HG03039 (cell line): ENCODE data around the gene TIMM29.

Source experiments
- ATAC-seq: cut with Tn5 transposase; IDR thresholded peaks from one replicate; pipeline ENCODE4 v1.9.1; 2021; ENCODE audit warnings: mild to moderate bottlenecking, moderate library complexity; ENCODE audit not compliant: unreplicated experiment

Gene TIMM29

DNA sequence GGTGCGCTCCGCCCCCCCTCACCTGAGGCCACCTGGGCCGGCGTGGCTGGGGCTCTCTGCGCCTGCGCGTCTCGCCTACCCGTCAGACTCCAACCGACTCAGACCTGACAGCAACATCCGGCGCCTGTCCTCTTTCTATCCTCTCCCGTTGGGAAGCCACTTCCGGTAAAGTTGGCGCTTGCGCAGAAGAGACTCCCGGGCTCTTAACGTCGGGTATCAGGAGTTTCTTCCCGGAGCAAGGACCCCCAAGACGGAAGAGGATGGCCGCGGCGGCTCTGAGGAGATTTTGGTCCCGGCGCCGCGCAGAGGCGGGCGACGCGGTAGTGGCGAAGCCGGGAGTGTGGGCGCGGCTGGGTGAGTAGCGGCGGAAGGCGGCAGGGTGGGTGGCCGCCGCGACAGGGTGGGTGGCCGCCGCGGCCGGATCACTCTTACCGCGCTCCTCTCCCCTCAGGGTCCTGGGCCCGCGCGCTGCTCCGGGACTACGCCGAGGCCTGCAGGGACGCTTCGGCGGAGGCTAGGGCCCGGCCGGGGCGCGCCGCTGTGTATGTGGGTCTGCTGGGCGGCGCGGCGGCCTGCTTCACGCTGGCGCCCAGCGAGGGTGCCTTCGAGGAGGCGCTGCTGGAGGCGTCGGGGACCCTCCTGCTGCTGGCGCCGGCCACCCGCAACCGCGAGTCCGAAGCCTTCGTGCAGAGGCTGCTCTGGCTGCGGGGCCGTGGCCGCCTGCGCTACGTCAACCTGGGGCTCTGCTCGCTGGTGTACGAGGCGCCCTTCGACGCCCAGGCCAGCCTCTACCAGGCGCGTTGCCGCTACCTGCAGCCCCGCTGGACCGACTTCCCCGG lies at the start of gene TIMM29, which contains the start of gene YIPF2:
TSS of gene TIMM29 (plus strand) at position 249 of the 839 bp plus-strand sequence. CDS start at position 261, 12 bp downstream.
TSS of gene YIPF2 (minus strand) at position 77 of the 839 bp plus-strand sequence. CDS start 229 bp downstream, outside the sequence.
- peak; percentile 78 for ATAC-seq

DNA sequence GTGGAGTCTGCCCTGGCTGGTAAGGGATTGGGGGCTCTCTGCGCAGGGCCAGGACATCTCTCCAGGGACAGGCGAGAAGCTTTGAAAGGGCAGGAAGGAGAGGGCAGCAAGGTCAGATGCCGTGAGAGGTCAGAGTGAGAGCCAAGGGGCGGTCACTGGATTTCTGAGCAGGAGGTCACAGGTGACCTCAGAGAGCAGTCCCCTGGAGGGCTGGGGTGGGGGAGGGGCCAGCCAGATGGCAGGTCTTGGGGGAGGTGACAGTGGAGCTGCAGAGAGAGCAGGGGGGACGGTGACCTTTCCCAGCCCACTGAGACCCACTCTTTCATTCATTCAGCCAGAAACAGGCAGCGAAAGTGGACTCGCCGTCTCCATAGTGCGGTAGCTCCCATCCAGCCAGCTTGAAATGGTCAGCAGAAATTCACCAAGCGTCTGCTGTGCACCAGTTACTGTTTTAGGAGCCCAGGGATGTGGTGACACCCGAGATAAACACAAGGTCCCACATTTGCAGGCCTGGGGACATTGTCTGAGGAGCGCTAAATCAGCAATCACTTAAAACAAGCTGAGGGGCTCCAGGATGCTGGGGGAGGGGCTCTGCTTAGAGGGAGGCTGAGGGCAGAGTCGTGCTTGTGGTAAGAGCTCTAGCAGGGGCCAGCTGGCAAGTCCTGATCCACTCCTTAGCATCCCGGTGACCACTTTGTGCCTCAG lies 47.1 kb upstream of the TIMM29 start:
- ATAC-seq: no peak

DNA sequence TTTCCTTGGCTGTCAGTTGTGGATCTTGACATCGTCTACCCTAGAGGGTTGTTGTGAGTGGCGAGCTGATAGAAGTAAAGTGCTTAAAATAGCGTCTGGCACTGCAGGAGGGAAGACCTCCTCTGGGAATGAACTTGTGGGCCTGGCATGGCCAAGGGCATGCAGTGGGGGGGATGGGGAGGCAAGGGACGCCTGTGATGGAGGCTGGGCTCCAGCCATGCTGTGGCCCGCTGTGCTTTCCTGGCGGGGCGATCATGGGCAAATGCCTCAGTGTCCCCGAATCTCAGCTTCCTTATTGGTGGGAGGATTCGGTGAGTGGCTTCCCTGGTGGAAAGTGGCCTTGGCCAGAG lies 46.5 kb upstream of the TIMM29 start:
- ATAC-seq: no peak

DNA sequence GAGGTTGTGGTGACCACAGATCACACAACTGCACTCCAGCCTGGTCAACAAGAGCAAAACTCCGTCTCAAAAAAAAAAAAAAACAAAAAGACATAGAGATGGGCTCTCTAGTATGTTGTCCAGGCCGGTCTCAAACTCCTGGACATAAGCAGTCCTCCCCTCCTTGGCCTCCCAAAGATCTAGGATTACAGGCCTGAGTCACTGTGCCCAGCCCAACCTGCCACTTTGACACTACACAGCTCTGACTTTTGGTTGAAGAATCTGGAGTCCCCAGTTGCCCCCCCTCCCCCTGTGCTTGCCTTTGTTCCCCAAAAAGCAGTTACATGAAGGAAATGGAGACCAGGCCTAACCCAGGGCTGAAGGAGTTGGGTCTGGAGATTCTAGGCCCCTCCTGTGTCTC lies 44.3 kb upstream of the TIMM29 start:
- no peak for ATAC-seq

DNA sequence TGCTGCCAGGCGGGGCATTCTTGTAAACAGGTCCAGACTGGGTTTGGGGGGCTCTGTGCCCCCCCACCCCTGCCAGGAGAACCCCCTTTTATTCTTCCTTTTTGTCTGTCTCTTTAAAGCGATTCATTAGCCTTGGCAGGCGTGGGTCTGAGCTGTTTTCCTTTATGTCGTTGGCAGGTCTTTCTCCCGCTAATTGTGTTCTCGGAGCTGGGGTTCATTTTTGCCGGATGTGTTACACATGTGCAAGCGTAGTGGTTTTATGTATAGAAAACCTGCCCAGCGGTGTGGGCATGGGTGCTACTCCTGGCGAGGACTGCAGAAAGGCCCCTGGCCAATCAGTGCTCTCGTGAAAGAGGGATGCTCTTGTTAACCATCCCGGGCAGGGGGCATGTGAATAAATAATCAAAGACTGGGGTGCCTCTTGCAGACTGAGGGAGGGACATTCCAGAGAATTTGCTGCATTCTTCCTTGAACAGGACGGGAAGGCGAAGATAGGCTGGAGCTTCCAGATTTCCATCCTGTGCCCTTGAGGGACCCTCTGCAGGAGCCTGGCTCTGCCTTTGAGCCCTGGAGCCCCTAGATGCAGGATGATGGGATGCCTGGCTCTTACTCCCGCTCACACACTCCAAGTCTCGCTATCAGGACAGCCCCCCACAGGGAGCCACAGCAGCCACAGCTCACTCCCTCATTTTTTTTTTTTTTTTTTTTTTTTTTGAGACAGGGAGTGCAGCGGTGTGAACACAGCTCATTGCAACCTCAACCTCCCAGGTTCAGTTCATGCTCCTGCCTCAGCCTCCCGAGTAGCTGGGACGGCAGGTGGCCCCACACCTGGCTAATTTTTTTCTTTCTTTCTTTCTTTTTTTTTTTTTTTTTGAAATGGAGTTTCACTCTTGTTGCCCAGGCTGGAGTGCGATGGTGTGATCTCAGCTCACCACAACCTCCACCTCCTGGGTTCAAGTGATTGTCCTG lies 43.1 kb upstream of the TIMM29 start:
- no peak for ATAC-seq

DNA sequence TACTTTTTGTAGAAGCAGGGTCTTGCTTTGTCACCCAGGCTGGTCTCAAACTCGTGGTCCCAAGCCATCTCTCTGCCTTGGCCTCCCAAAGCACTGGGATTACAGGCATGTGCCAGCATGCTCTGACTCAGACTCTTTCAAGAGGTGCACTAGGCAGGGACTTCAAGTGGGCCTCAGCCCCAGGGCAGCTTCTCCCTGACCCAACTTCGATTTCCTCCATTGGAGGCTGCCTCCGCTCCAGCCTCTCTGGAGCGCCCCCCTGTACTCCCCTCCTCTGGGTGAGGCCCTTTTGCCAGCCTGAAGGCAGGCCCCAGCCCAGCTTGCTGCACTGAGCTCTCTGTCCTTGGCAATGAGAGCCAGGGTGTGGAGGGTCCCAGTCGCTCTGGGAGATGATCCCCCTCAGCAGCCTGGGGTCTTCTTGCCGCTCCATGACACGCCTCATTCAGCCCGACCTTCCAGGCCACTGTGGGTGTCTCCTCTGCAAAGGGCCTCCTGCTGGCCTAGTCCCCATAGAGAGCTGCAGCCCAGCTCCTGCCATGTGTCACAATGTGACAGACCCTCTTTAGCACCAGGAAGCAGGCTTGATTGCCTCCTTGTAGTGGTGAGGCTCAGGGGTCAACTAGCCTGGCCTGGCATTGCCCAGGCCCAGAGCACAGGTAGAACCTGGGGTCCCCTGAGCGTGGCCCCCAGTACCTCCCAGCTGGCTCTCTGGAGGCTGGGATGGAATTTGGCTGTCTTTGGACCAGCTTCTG lies 40.8 kb upstream of the TIMM29 start:
- ATAC-seq: no peak

DNA sequence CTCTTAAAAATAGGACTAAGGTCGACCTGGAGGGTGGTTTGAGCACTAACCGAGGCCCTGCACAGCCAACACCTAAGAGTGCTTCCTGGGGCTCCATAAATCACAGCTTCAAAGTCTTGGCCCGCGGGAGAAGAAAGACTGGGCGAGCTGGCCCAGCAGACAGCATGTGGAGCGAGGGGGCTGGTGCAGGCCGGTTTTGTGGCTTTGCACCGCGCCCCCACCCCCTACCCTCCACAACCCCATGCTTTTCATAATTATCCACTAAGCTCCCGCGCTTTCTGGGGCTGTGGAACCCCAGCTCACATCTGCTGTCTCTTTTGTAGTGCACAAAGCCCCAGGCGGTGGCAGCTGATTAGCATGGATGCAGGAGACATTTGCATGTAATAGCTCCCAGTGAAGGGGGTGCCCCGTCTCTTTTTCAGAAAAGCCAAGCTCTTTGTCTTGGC lies 40.2 kb upstream of the TIMM29 start:
- ATAC-seq: no peak

DNA sequence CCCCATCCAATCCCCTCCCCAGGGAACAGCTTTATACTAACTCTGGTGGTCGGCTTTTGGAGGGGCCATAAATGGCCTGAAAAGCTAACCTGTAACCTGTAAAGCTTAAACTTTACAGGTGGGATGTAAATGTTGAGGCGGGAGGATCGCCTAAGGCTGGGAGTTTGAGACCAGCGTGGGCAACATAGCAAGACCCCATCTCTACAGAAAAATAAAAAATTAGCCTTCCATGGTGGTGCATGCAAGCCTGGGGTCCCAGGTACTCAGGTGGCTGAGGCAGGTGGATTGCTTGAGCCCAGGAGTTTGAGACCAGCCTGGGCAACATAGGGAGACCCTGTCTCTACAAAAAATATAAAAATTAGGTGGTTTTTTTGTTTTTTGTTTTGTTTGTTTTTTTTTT lies 38.7 kb upstream of the TIMM29 start:
- no peak for ATAC-seq

DNA sequence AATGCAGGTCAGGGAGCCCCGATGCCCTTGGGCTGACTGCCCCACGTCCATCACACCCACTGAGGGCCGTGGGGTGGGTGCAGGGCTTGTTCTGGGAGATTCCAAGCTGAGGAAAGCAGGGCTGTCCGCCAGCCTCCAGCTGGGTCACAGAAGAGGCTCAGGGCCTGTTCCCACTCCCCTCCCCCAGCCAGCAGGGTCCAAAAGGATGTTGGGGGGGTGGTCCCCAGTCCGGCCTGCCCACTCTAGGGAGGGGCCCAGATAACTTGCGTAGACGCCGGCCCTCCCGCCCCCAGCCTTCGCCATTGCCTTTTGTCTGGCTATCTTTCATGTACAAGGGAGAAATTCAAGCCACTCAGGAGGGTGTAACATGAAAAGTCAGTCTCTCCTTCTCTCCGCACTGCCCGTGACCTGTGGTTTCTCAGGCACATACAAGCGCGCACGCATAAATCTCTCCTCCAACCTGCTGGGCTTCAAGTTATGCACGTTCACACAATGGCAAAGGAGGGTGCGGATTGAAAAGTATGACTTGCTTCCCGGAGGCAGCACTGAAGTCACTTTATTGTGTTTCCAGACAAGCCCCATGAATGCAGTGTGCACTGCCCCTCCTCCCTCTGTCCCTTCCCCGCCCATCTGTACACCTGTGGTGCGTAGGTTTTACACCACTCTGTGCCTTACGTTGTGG lies 37.1 kb upstream of the TIMM29 start:
- ATAC-seq: no peak

DNA sequence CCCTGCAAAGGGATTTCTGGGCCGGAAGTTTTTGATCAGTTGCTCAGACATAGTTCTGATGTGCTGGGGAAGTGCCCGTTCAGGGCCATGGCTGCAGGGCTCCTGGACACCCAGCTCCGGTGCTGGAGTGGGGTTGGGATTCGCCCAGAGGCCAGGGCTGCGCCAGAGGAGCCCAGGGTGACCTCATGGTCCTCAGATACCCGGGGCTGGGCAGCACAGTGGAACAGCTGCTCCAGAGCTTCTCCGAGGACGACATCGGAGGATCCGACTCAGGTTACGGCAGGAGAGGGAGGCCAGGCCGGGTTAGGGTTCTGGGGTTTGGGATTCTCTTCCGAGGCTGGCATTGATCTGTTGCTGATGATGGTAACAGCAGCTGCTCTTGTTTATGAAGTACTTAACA lies 36.4 kb upstream of the TIMM29 start:
- no peak for ATAC-seq

DNA sequence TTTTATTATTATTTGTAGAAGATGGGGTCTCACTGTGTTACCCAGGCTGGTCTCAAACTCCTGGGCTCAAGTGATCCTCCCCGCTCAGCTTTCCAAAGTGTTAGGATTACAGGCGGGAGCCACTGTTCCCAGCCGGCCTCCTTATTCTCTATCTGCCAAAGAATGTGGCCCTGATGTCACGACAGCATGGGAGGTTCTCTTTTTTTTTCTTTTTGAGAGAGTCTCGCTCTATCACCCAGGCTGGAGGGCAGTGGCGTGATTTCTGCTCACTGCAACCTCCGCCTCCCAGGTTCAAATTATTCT lies 33.7 kb upstream of the TIMM29 start:
- no peak for ATAC-seq

DNA sequence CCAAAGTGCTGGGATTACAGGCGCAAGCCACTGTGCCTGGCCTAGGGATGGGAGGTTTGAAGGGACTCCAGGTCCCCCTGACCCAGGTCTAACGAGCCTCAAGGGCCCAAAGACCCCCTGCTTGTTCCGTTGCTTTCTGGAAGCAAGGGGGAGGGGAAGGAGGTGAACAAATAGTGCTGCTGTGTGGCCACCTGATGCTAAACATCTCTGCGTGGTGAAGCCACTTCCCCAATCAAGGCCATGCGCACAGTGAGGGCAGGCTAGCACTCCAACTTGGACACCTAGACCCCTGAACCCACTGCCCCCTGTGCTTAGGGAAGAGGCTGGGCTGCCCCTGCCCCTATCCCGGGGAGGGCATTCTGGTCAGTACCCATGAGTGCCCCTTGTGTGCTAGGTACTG lies 33.2 kb upstream of the TIMM29 start:
- no peak for ATAC-seq

DNA sequence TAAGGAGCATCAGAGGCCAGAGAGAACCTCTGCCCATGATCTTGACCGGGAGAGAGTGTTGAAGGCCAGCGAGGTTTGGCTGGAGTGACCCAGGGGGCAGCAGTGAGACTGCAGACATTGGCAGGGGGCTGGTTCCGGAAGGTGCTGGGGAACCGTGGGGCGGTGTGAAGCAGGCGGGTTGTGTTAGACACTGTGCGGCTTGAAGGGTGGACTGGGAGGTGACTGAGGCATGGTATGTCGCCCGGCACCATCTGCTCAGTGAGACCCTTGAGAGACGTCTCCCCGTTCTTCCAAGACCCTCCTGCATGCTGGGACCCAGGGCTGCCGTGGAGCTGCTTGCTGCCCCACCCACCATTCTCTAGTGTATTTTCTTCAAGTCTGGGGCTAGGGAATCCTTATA lies 32.7 kb upstream of the TIMM29 start:
- no peak for ATAC-seq

DNA sequence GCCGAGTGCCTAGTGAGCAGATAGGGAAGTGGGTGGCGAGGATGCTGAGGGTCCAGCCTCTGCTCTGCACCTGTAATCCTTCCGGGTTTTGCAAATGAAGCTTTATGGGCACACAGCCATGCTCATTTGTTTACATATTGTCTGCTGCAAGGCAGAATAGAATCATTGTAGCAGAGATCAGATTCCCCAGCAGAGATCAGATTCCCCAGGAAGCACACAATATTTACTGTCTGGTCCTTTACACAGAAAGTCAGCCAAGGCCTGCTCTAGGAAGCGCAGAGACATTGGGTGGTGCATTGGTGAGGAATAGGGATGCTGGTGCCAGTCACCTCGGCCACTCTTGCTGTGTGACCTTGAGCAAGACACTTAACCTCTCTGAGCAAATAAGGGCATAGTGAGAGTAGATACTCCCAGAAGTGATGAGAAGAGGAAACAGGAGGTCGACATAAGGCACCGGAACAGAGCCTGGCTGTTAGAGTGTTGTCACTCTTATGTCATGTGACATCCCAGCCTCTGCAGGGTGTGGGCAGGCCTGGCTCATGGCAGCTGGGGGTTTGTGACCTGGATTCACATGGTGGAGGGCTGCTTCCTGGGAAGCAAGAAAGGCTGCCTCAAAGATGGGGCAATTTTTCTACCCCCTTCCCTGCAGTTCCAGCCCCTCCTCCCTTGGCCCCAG lies 31.6 kb upstream of the TIMM29 start:
- no peak for ATAC-seq

DNA sequence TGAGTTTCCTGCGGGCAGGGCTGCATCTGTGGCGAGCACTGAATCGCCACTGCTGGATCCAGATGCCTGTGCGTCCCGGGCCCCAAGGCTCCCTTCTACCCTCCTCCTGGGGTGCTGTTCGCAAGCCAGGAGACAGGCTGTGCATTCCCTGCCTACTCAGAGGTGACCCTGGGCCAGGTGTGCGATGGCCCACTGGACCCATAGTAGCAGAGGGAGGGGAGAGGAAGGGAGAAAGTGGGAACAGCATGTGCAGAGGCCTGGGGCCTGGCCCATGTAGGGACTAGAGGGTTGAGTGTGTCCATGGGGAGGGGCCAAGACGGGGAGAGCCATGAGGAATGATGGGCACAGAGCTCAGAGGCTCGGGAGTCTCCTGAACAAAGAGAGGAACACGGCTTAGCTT lies 30.0 kb upstream of the TIMM29 start:
- no peak for ATAC-seq

DNA sequence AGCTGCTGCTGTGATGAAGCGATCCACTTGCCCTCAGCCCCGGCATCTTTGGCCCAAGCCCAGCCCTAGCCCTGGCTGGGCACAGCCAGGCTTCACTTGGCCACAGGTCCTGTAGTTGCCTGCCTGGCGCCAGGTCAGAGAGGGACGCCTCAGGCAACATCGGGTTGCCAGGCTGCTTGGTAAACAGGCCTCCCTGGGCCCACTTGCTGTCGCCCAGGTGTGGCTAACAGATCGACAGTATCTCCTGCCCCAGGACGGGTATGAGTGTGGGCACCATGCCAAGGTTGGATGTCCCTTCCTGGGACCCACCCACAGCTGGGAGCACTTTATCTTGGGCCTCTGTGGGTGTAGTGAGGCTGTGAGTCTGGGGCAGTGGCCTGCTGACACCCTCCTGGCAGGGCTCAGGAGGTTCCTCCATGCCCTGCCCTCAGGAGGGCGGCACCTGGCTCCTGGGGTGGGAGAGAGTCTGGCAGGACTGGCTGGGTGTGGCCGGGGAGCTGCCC lies 29.4 kb upstream of the TIMM29 start:
- ATAC-seq: no peak

DNA sequence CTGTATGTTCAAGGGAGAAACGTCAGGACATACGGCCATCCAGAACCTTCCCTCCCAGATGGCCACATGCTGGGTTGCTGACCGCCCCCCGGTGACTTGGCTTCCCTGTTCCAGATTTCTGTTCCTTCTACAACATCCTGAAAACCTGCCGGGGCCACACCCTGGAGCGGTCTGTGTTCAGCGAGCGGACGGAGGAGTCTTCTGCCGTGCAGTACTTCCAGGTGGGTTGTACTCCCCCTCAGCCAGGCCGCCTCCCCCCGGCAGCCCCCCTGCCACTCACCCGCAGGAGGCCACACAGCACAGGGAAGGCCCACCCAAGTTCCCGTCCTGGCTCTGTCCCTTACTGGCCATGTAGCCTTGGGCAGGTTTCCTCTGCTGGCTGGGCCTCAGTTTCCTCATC lies 20.7 kb upstream of the TIMM29 start:
- no peak for ATAC-seq

DNA sequence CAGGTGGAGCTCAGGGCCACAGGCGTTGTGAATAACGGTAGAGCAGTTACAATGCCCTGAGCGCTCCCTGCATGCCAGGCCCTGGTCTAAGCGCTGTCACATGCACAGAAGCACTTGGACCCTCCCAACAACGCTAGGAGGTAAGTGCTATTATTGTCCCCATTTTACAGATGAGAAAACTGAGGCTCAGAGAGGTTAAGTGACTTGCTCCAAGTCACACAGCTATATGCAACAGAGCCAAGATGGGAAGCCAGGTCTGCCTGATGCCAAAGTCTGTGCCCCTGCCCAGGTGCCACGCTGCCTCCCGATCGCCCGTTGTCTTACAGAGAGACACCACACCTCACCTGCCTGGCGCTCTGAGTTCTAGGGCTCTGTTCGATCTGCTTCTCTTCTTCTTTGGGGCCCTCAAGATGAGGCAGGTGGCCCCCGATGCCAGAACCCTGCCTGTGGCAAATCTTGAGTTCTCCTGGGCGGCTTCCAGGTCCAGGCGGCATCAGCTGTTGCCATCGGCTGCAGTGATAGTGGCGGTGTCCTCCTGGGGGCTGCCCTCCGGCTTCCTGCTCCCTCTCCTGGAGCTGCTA lies 20.1 kb upstream of the TIMM29 start:
- no peak for ATAC-seq
